OCI-LY3 (cell line): ENCODE results near the gene WNT7A.

Experiments
- CTCF ChIP-seq: fragments of 200-600, 300-600 bp; sonication (generic); IDR thresholded peaks from 2 replicates; pipeline ENCODE4 v1.5.1; 2014; ENCODE audit warnings: antibody characterized with exemption, low read length, low read depth
- EZH2phosphoT487 ChIP-seq: fragments of 200-600 bp; shearing (Covaris generic); IDR thresholded peaks from 2 replicates; pipeline ENCODE4 v1.6.1; 2018; ENCODE audit warnings: antibody characterized with exemption, mixed run types, low read depth

- TF ChIP-seq CTCF (no peak), EZH2phosphoT487 (no peak)
Observed at GRCh38 chr3:13767896-13768295, 112.0 kb downstream of the WNT7A start.
